Amniotic epithelial cell (primary cell): Measurements from ENCODE around the gene CDH26.
A peak's percentile ranks its signal among the peaks of the same experiment; 100 is the strongest.

Experiments used
- DNase-seq: peaks from one replicate; pipeline ENCODE4 v3.0.0-alpha.2; 2010; ENCODE audit warnings: low read depth

Gene CDH26

GRCh38 chr20:59958123-59958522 lies at the start of gene CDH26:
CDH26 (plus strand) TSS chr20:59958423; CDS start chr20:59958727, 304 bp downstream.
- DNase-seq: no peak

GRCh38 chr20:59908855-59909254 lies 49.4 kb upstream of the CDH26 start:
- no peak for DNase-seq

- DNase-seq: no peak
Measured at GRCh38 chr20:59911041-59911440, 47.2 kb upstream of the CDH26 start.

GRCh38 chr20:59912609-59913008 lies 45.6 kb upstream of the CDH26 start:
- peak; percentile 29 for DNase-seq

- DNase-seq: no peak
Measured at GRCh38 chr20:59920944-59921343, 37.3 kb upstream of the CDH26 start.

GRCh38 chr20:59923514-59923913 lies 34.7 kb upstream of the CDH26 start:
- DNase-seq: no peak

GRCh38 chr20:59925359-59925758 lies 32.9 kb upstream of the CDH26 start:
- DNase-seq: no peak

- DNase-seq: no peak
Measured at GRCh38 chr20:59925899-59926298, 32.3 kb upstream of the CDH26 start.

GRCh38 chr20:59931511-59932312 lies 26.5 kb upstream of the CDH26 start:
- DNase-seq: no peak

GRCh38 chr20:59932616-59933295 lies 25.5 kb upstream of the CDH26 start:
- no peak for DNase-seq

GRCh38 chr20:59933296-59933848 lies 24.9 kb upstream of the CDH26 start, which contains the start of gene SYCP2:
SYCP2 (minus strand) TSS chr20:59933637; CDS start chr20:59922413, 11,224 bp downstream.
- DNase-seq: no peak

- DNase-seq: peak; percentile 37
Measured at GRCh38 chr20:59933849-59934585, 24.2 kb upstream of the CDH26 start.

- DNase-seq: no peak
Measured at GRCh38 chr20:59935457-59936185, 22.6 kb upstream of the CDH26 start.

GRCh38 chr20:59936409-59936808 lies 21.8 kb upstream of the CDH26 start:
- no peak for DNase-seq

- DNase-seq: no peak
Measured at GRCh38 chr20:59937150-59937549, 21.1 kb upstream of the CDH26 start.

- peak; percentile 41 for DNase-seq
Measured at GRCh38 chr20:59938221-59938620, 20.0 kb upstream of the CDH26 start.

- DNase-seq: no peak
Measured at GRCh38 chr20:59938696-59939051, 19.5 kb upstream of the CDH26 start.

- peak; percentile 14 for DNase-seq
Measured at GRCh38 chr20:59939052-59939878, 19.0 kb upstream of the CDH26 start.

GRCh38 chr20:59939879-59940128 lies 18.4 kb upstream of the CDH26 start:
- DNase-seq: no peak

- DNase-seq: peak; percentile 97
Measured at GRCh38 chr20:59940129-59940955, 17.9 kb upstream of the CDH26 start, which contains the start of the genes FAM217B and PPP1R3D. FAM217B (plus strand) TSS chr20:59940389; CDS start chr20:59943944, 3,555 bp downstream. PPP1R3D (minus strand) TSS chr20:59940305; CDS start chr20:59939931, 374 bp downstream.
